ENCODE data around the gene DCT.

DCT gene

DNA sequence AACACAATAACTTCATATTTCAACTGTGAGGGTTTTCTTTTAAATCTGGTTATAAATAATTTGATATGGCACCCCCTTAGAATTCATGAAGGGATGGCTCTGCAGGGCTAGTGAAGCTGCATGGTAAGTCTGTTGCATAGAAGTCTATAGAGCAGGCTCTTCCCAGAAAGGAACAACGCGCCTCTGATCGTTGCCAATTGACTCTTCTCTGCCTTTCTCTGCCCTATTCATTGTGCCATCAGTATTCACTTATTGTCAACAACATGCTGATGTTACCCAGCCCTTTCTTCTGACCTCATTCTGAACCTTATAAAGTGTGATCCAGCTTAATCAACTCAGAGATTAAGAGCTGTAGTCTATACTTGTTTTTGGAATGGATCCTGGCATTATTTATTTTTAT, 16.3 kb upstream of the DCT start:
- Histone ChIP-seq H4K20me1 (ENCODE audit: insufficient read depth, low read length) (no peaks in the 10 kb centered on the region), H2AFZ (ENCODE audit: low read depth, low read length) (no peak overlapping the region), H3K27me3 (ENCODE audit: insufficient read depth, low read length, poor library complexity) (no peaks in the 10 kb centered on the region), H3K4me3 (ENCODE audit: low read depth in 1 of 2, low read length in 2 of 2) (no peak overlapping the region), H3K9me3 (ENCODE audit: insufficient read depth, low read length, severe bottlenecking) (peaks cover 5% of the 10 kb centered on the region), H3K36me3 (ENCODE audit: insufficient read depth, low read length) (no peaks in the 10 kb centered on the region), H3K79me2 (ENCODE audit: insufficient read depth, low read length) (no peaks in the 10 kb centered on the region), H3K9ac (ENCODE audit: low read depth, low read length) (no peak overlapping the region), H3K4me1 (ENCODE audit: insufficient read depth, low read length) (peaks cover 9% of the 10 kb centered on the region), H3K27ac (ENCODE audit: low read length) (no peak overlapping the region), H3K4me2 (ENCODE audit: insufficient read depth, low read length) (no peak overlapping the region)
- DNase-seq (no peak), ATAC-seq (ENCODE audit: insufficient read depth, low read depth) (no peak)
- TF ChIP-seq, protein P1, sequence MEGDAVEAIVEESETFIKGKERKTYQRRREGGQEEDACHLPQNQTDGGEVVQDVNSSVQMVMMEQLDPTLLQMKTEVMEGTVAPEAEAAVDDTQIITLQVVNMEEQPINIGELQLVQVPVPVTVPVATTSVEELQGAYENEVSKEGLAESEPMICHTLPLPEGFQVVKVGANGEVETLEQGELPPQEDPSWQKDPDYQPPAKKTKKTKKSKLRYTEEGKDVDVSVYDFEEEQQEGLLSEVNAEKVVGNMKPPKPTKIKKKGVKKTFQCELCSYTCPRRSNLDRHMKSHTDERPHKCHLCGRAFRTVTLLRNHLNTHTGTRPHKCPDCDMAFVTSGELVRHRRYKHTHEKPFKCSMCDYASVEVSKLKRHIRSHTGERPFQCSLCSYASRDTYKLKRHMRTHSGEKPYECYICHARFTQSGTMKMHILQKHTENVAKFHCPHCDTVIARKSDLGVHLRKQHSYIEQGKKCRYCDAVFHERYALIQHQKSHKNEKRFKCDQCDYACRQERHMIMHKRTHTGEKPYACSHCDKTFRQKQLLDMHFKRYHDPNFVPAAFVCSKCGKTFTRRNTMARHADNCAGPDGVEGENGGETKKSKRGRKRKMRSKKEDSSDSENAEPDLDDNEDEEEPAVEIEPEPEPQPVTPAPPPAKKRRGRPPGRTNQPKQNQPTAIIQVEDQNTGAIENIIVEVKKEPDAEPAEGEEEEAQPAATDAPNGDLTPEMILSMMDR (IDR thresholded peaks at IDR 0.05; ENCODE audit: borderline replicate concordance, extremely low read depth, low read length, poor library complexity, severe bottlenecking), result no peak
- TF ChIP-seq EZH2 (IDR thresholded peaks at IDR 0.05; ENCODE audit: borderline replicate concordance, low read depth, low read length, severe bottlenecking), result no peak

DNA sequence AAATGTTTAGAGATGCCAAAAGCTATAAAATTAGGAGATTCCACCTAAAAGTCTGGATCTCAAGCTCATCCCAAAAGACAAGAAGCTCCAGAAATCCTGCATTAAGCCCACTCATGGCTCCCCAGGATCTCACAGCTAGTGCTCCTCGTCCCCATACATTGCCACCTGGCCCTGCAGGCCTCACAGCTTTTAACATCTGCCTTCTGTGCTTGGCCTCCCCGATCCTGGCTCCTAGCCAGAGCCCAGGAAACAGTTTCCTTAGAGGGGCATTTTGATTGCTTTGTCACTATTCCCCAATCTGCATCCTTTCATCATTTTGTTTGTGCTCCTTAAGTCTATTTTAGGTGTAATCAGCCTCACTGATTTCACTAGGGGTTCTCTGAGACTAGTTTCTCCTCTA, 14.5 kb upstream of the DCT start:
- Histone ChIP-seq H3K4me1 (ENCODE audit: insufficient read depth, low read length) (peaks cover 9% of the 10 kb centered on the region), H4K20me1 (ENCODE audit: insufficient read depth, low read length) (no peaks in the 10 kb centered on the region), H3K9ac (ENCODE audit: low read depth, low read length) (no peak overlapping the region), H2AFZ (ENCODE audit: low read depth, low read length) (no peak overlapping the region), H3K27me3 (ENCODE audit: insufficient read depth, low read length, poor library complexity) (no peaks in the 10 kb centered on the region), H3K36me3 (ENCODE audit: insufficient read depth, low read length) (no peaks in the 10 kb centered on the region), H3K4me2 (ENCODE audit: insufficient read depth, low read length) (no peak overlapping the region), H3K27ac (ENCODE audit: low read length) (no peak overlapping the region), H3K4me3 (ENCODE audit: low read depth in 1 of 2, low read length in 2 of 2) (no peak overlapping the region), H3K9me3 (ENCODE audit: insufficient read depth, low read length, severe bottlenecking) (peaks cover 5% of the 10 kb centered on the region), H3K79me2 (ENCODE audit: insufficient read depth, low read length) (no peaks in the 10 kb centered on the region)
- DNase-seq (peak; percentile 56), ATAC-seq (ENCODE audit: insufficient read depth, low read depth) (peak; percentile 86)
- no peak for TF ChIP-seq EZH2 (IDR thresholded peaks at IDR 0.05; ENCODE audit: borderline replicate concordance, low read depth, low read length, severe bottlenecking)
- TF ChIP-seq, protein P1 (IDR thresholded peaks at IDR 0.05; ENCODE audit: borderline replicate concordance, extremely low read depth, low read length, poor library complexity, severe bottlenecking), result no peak

DNA sequence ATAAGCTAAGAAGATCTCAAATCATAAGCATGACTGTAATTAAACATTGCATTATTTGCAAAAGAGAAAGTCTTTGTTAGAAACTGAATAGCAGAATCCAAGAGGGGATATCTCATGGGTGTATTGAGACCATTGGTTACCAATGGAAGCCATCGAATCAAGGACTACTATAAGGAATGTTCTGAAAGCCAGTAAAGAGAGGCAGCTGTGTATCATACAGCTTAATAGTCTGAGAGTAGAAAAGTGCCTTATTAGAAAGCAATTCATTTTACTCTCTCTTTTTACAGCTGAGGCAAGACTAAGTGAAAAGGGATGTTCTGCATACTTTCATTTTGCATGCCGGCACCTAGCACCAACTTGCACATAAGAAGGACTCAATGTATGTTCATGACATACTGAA, 7.6 kb upstream of the DCT start:
- no peak overlapping the region for H3K4me2 ChIP-seq (ENCODE audit: insufficient read depth, low read length)
- H3K27me3 ChIP-seq (ENCODE audit: insufficient read depth, low read length, poor library complexity), result no peaks in the 10 kb centered on the region
- no peaks in the 10 kb centered on the region for H3K36me3 ChIP-seq (ENCODE audit: insufficient read depth, low read length)
- H3K9ac ChIP-seq (ENCODE audit: low read depth, low read length), result no peak overlapping the region
- H3K79me2 ChIP-seq (ENCODE audit: insufficient read depth, low read length), result no peaks in the 10 kb centered on the region
- no peaks in the 10 kb centered on the region for H4K20me1 ChIP-seq (ENCODE audit: insufficient read depth, low read length)
- H2AFZ ChIP-seq (ENCODE audit: low read depth, low read length), result peak overlapping the region; percentile 35; the same call in 1 of the 2 replicates
- DNase-seq (no peak), ATAC-seq (ENCODE audit: insufficient read depth, low read depth) (peak; percentile 24; the same call in 1 of the 3 replicates)
- no peak overlapping the region for H3K4me3 ChIP-seq (ENCODE audit: low read depth in 1 of 2, low read length in 2 of 2)
- H3K4me1 ChIP-seq (ENCODE audit: insufficient read depth, low read length), result no peaks in the 10 kb centered on the region
- no peaks in the 10 kb centered on the region for H3K9me3 ChIP-seq (ENCODE audit: insufficient read depth, low read length, severe bottlenecking)
- H3K27ac ChIP-seq (ENCODE audit: low read length), result no peak overlapping the region
- TF ChIP-seq EZH2 (IDR thresholded peaks at IDR 0.05; ENCODE audit: borderline replicate concordance, low read depth, low read length, severe bottlenecking), result no peak
- TF ChIP-seq, protein P1 (IDR thresholded peaks at IDR 0.05; ENCODE audit: borderline replicate concordance, extremely low read depth, low read length, poor library complexity, severe bottlenecking), result no peak

DNA sequence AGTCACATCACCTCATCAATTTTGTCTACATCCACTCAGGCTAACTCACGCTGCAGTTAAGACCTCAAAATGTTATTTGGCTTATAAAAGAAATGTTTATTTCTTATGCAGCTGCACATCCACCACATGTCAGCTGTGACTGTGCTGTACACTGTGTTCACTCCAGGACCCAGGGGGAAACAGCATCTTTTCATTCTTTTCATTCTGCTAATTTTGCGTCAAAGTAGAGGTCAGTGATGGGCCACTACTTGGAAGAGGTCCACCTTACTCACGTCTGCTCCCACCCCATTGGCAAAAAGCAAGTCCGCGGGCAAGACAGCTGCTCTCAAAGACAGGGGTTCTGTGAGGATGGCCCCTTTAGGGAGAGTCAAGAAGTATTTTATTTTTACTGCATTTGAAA, 4.5 kb upstream of the DCT start:
- Histone ChIP-seq H4K20me1 (ENCODE audit: insufficient read depth, low read length) (no peaks in the 10 kb centered on the region), H3K4me3 (ENCODE audit: low read depth in 1 of 2, low read length in 2 of 2) (no peak overlapping the region), H3K4me2 (ENCODE audit: insufficient read depth, low read length) (no peak overlapping the region), H3K9me3 (ENCODE audit: insufficient read depth, low read length, severe bottlenecking) (no peaks in the 10 kb centered on the region), H3K4me1 (ENCODE audit: insufficient read depth, low read length) (peaks cover 15% of the 10 kb centered on the region), H3K36me3 (ENCODE audit: insufficient read depth, low read length) (no peaks in the 10 kb centered on the region), H3K27ac (ENCODE audit: low read length) (no peak overlapping the region), H3K27me3 (ENCODE audit: insufficient read depth, low read length, poor library complexity) (no peaks in the 10 kb centered on the region), H3K79me2 (ENCODE audit: insufficient read depth, low read length) (no peaks in the 10 kb centered on the region), H2AFZ (ENCODE audit: low read depth, low read length) (no peak overlapping the region), H3K9ac (ENCODE audit: low read depth, low read length) (no peak overlapping the region)
- no peak for DNase-seq
- ATAC-seq (ENCODE audit: insufficient read depth, low read depth), result no peak
- TF ChIP-seq, protein P1 (IDR thresholded peaks at IDR 0.05; ENCODE audit: borderline replicate concordance, extremely low read depth, low read length, poor library complexity, severe bottlenecking), result no peak
- no peak for TF ChIP-seq EZH2 (IDR thresholded peaks at IDR 0.05; ENCODE audit: borderline replicate concordance, low read depth, low read length, severe bottlenecking)
